Hypothalamus (tissue), 51 donors: Measurements from ENCODE around the gene TTC29.
"Not testable (repeated sequence)": the region's sequence is repeated elsewhere in the genome, so short reads cannot be mapped to it uniquely, and the experiment has no call there.

Source experiments
- DNase-seq, 51 donors: peaks; one replicate each; lab custom pipeline; 2025; lab: John Stamatoyannopoulos, UW

TTC29 gene

GRCh38 chr4:146739182-146739581 lies 206.5 kb downstream of the TTC29 start:
- no peak for DNase-seq

GRCh38 chr4:146723519-146723918 lies 222.1 kb downstream of the TTC29 start:
- DNase-seq, result not testable (repeated sequence)

- no peak for DNase-seq
Observed at GRCh38 chr4:146709956-146710355, 235.7 kb downstream of the TTC29 start.

GRCh38 chr4:146699910-146700309 lies 245.8 kb downstream of the TTC29 start:
- no peak for DNase-seq

GRCh38 chr4:146674829-146675570 lies 270.7 kb downstream of the TTC29 start:
- no peak for DNase-seq

- DNase-seq, result not testable (repeated sequence)
Observed at GRCh38 chr4:146663968-146664311, 281.7 kb downstream of the TTC29 start.

- DNase-seq, result no peak
Observed at GRCh38 chr4:146661367-146661766, 284.3 kb downstream of the TTC29 start.
